Endothelial cell of umbilical vein (primary cell): ENCODE data around the gene FTO. TPM values are rescaled to one million over a fixed set of nuclear protein-coding genes. Genes with fewer than 3 reads are reported as not detected.

ENCODE experiments used
- BruUV-seq: library from RNA; stranded (reverse); fragments of 400-500 nt; replicated peaks from 2 replicates; lab custom pipeline; 2021; lab: Mats Ljungman, UMichigan
- CTCF ChIA-PET: fragments of 300-600, 350-600 bp; sonication (Branson Sonifier 250); formaldehyde crosslinking; loops from one replicate; lab custom pipeline; 2021; ENCODE audit warnings: antibody characterized with exemption, inconsistent platforms; lab: Charles Lee
- POLR2A ChIA-PET: fragments of 300-600, 350-600 bp; sonication (Branson Sonifier 250); formaldehyde crosslinking; loops from one replicate; lab custom pipeline; 2021; ENCODE audit warnings: antibody characterized with exemption, inconsistent platforms; lab: Charles Lee
- DNase-seq: peaks from one replicate; pipeline ENCODE4 v3.0.0-alpha.2; 2011; ENCODE audit warnings: low read depth, low spot score
- FAIRE-seq: peaks from 2 replicates; lab custom pipeline; 2011; peaks lifted over from hg19 to GRCh38; lab: Jason Lieb, UNC
- H2AFZ ChIP-seq: 2 replicates; pipeline ENCODE4 v1.6.0; 2012; ENCODE audit warnings: low read depth, low read length, control low read depth, inconsistent platforms
- H3K27ac ChIP-seq: 2 replicates; pipeline ENCODE4 v1.5.1; 2011; ENCODE audit warnings: low read depth, mild to moderate bottlenecking, control low read depth, low read length, moderate library complexity; ENCODE audit not compliant: insufficient read depth
- H3K27me3 ChIP-seq, 2 experiments: 2 replicates each; pipeline versions ENCODE4 v1.6.0 to v1.6.1; 2011; ENCODE audit warnings: low read length in 2 of 2, mixed read lengths in 1 of 2; ENCODE audit not compliant: control insufficient read depth in 2 of 2, insufficient read depth in 2 of 2
- H3K36me3 ChIP-seq, 2 experiments: 2 replicates in 1 of 2; 3 replicates in 1 of 2; pipeline ENCODE4 v1.5.1; 2011; ENCODE audit warnings: low read length in 2 of 2, mild to moderate bottlenecking in 1 of 2, moderate library complexity in 1 of 2; ENCODE audit not compliant: control insufficient read depth in 2 of 2, insufficient read depth in 2 of 2; ENCODE audit errors: extremely low read depth in 1 of 2
- H3K4me1 ChIP-seq: 3 replicates; pipeline ENCODE4 v1.5.1; 2011; ENCODE audit warnings: mild to moderate bottlenecking, low read length; ENCODE audit not compliant: control insufficient read depth, insufficient read depth; ENCODE audit errors: extremely low read depth
- H3K4me2 ChIP-seq: 2 replicates; pipeline ENCODE4 v1.6.1; 2011; ENCODE audit warnings: low read length, control low read depth, mixed read lengths; ENCODE audit not compliant: insufficient read depth
- H3K4me3 ChIP-seq, 3 experiments: fragments of 200-600 bp in 1 of 3; sonication (generic), shearing (Covaris generic) in 1 of 3; replicated peaks in 1 of 3; 2 replicates each; pipeline ENCODE4 v1.5.1; 2011 to 2016; ENCODE audit warnings: control low read depth in 3 of 3, low read length in 3 of 3, mild to moderate bottlenecking in 2 of 3, inconsistent platforms in 1 of 3, low read depth in 1 of 3, moderate library complexity in 1 of 3; ENCODE audit not compliant: insufficient read depth in 1 of 3
- H3K79me2 ChIP-seq: 2 replicates; pipeline ENCODE4 v1.6.0; 2012; ENCODE audit warnings: low read length, inconsistent platforms; ENCODE audit not compliant: control insufficient read depth, insufficient read depth
- H3K9ac ChIP-seq: replicated peaks from 2 replicates; pipeline ENCODE3; 2011; ENCODE audit warnings: low read length, control low read depth; ENCODE audit not compliant: insufficient read depth; ENCODE audit errors: extremely low read depth
- H3K9me1 ChIP-seq: replicated peaks from 3 replicates; pipeline ENCODE4 v1.6.0; 2011; ENCODE audit warnings: mild to moderate bottlenecking, low read length; ENCODE audit not compliant: control insufficient read depth, insufficient read depth; ENCODE audit errors: extremely low read depth
- H3K9me3 ChIP-seq: replicated peaks from 2 replicates; pipeline ENCODE4 v1.5.1; 2012; ENCODE audit warnings: low read length, inconsistent platforms; ENCODE audit not compliant: control insufficient read depth, insufficient read depth
- H4K20me1 ChIP-seq: replicated peaks from 2 replicates; pipeline ENCODE3; 2011; ENCODE audit warnings: mild to moderate bottlenecking, low read length; ENCODE audit not compliant: control insufficient read depth, insufficient read depth; ENCODE audit errors: extremely low read depth
- EZH2 ChIP-seq: IDR thresholded peaks from 2 replicates; pipeline ENCODE4 v1.6.1; 2012; ENCODE audit warnings: borderline replicate concordance, low read depth, mild to moderate bottlenecking, moderate library complexity, low read length, inconsistent platforms; ENCODE audit not compliant: severe bottlenecking
- MYC ChIP-seq: IDR thresholded peaks from one replicate; pipeline ENCODE4 v1.6.1; 2011; ENCODE audit warnings: mild to moderate bottlenecking, low read depth, low read length
- POLR2A ChIP-seq: IDR thresholded peaks from 2 replicates; pipeline ENCODE4 v1.6.1; 2012; ENCODE audit warnings: low read depth, mild to moderate bottlenecking, control low read depth, low read length
- dilution Hi-C: fragments of 300-500 bp; cut with MboI; formaldehyde crosslinking; loops from one replicate; pipeline ENCODE4 v1.15.0; 2019; ENCODE audit warnings: low sequenced_read_pairs; ENCODE audit not compliant: extremely low pct_ligation_motif_present
- intact Hi-C: fragments of 100-400 bp; cut with micrococcal nuclease; formaldehyde crosslinking; loops from one replicate; pipeline ENCODE4 v1.10.0; 2022
- polyA plus RNA-seq, 4 experiments: library from polyadenylated mRNA; depleted of rRNA in 3 of 4; stranded (reverse) in 3 of 4; unstranded in 1 of 4; fragments of >200 nt; gene quantifications; 2 replicates each; pipeline versions ENCODE4 v1.2.1 to v1.2.3, GENCODE V29; 2011 to 2012; ENCODE audit warnings: missing spikeins in 1 of 4
- total RNA-seq: library from RNA; stranded (reverse); gene quantifications from 2 replicates; pipeline ENCODE4 v1.2.3, GENCODE V29; 2021
- TF ChIP-seq, protein P1 (sequence below): IDR thresholded peaks from 2 replicates; pipeline ENCODE4 v1.6.1; 2011; ENCODE audit not compliant: insufficient read depth, insufficient read length

FTO gene
- total and polyA plus RNA-seq, 2 donors (not counting 3 experiments of a cell fraction or from before 2014, with no cell fraction given): 48.6 to 87.1 TPM

- dilution Hi-C loops: no loop called here
- H4K20me1 ChIP-seq: no peaks in the 10 kb centered on the region
- TF ChIP-seq, protein P1, sequence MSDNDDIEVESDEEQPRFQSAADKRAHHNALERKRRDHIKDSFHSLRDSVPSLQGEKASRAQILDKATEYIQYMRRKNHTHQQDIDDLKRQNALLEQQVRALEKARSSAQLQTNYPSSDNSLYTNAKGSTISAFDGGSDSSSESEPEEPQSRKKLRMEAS: no peak
- no peaks in the 10 kb centered on the region for H3K9me1 ChIP-seq
- intact Hi-C loops: no loop called here
- no peak overlapping the region for H3K9ac ChIP-seq
- no peak overlapping the region for H3K27ac ChIP-seq
- H3K4me1 ChIP-seq: no peaks in the 10 kb centered on the region
- DNase-seq: no peak
- H3K79me2 ChIP-seq: no peaks in the 10 kb centered on the region
- H2AFZ ChIP-seq: no peak overlapping the region
- BruUV-seq: no TSS peak
- H3K4me2 ChIP-seq: no peak overlapping the region
- H3K36me3 ChIP-seq: no peaks in the 10 kb centered on the region
- ChIA-PET CTCF (no interaction called here), POLR2A (no interaction called here)
- H3K27me3 ChIP-seq: peaks cover 0 to 7% of the 10 kb centered on the region in 2 experiments
- no peak overlapping the region for H3K4me3 ChIP-seq
- H3K9me3 ChIP-seq: no peaks in the 10 kb centered on the region
- FAIRE-seq: no peak
Observed at GRCh38 chr16:54185045-54185444, 481.1 kb downstream of the FTO start.

DNA sequence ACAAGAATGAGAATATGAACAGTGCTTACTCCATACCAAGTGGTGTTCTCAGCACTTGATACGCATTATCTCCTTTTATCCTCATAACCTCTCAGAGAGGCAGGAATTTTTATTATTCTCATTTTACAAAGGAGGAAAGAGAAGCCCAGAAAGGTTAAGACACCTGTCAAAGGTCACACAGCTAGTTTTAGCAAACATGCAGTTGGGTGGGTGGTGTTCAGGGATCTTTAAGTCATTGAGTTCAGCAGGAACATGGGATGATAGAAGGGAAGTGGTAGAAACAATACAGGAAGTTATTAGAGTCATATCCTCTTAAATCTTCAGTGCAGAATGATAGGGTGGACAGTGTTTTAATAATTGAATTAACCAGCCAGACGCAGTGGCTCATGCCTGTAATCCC, 487.2 kb downstream of the FTO start:
- H3K4me1 ChIP-seq: no peaks in the 10 kb centered on the region
- CTCF ChIA-PET: no interaction called here
- H3K9ac ChIP-seq: no peak overlapping the region
- DNase-seq (no peak), FAIRE-seq (no peak)
- POLR2A ChIA-PET: no interaction called here
- H3K79me2 ChIP-seq: no peaks in the 10 kb centered on the region
- H3K4me2 ChIP-seq: no peak overlapping the region
- no TSS peak for BruUV-seq
- H2AFZ ChIP-seq: no peak overlapping the region
- no peaks in the 10 kb centered on the region for H3K36me3 ChIP-seq
- H3K27ac ChIP-seq: no peak overlapping the region
- dilution Hi-C loops: no loop called here
- H3K4me3 ChIP-seq: no peak overlapping the region
- TF ChIP-seq POLR2A: no peak
- TF ChIP-seq EZH2: no peak
- no peak for TF ChIP-seq MYC
- H3K9me1 ChIP-seq: no peaks in the 10 kb centered on the region
- H3K27me3 ChIP-seq: peaks cover 0 to 7% of the 10 kb centered on the region in 2 experiments
- H3K9me3 ChIP-seq: no peaks in the 10 kb centered on the region
- intact Hi-C loops: no loop called here
- no peaks in the 10 kb centered on the region for H4K20me1 ChIP-seq
